ENCODE data around the gene CBX6.

Gene CBX6

DNA sequence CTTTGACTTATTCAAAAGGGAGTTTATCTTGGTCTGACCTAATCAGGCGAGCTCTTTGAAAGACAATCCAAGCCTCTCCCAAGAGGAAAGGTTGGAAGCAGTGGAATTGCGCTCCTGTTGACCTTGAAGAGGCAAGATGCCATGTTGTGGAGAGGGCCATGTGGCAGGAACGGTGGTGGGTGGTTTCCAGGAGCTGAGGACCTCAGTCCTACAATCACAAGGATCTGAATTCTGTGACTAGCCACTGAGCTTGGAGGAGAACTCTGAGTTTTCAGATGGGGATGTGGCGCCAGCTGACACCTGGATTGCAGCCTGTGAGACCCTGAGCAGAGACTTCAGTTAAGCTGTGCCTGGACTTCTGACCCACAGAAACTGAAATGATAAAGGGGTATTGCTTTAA lies 6.0 kb upstream of the CBX6 start:
- TF ChIP-seq SIN3A (IDR thresholded peaks at IDR 0.05; ENCODE audit: borderline replicate concordance, insufficient read depth, low read length) (no peak), POLR2AphosphoS5 (IDR thresholded peaks at IDR 0.05; ENCODE audit: low read depth, low read length) (no peak), TAF1 (IDR thresholded peaks at IDR 0.05; ENCODE audit: borderline replicate concordance, insufficient read depth, low read length) (no peak), FOXP2 (optimal IDR thresholded peaks at IDR 0.05; ENCODE audit: borderline replicate concordance, extremely low read depth, extremely low read length, insufficient read depth) (no peak)
- TF ChIP-seq, protein P1, sequence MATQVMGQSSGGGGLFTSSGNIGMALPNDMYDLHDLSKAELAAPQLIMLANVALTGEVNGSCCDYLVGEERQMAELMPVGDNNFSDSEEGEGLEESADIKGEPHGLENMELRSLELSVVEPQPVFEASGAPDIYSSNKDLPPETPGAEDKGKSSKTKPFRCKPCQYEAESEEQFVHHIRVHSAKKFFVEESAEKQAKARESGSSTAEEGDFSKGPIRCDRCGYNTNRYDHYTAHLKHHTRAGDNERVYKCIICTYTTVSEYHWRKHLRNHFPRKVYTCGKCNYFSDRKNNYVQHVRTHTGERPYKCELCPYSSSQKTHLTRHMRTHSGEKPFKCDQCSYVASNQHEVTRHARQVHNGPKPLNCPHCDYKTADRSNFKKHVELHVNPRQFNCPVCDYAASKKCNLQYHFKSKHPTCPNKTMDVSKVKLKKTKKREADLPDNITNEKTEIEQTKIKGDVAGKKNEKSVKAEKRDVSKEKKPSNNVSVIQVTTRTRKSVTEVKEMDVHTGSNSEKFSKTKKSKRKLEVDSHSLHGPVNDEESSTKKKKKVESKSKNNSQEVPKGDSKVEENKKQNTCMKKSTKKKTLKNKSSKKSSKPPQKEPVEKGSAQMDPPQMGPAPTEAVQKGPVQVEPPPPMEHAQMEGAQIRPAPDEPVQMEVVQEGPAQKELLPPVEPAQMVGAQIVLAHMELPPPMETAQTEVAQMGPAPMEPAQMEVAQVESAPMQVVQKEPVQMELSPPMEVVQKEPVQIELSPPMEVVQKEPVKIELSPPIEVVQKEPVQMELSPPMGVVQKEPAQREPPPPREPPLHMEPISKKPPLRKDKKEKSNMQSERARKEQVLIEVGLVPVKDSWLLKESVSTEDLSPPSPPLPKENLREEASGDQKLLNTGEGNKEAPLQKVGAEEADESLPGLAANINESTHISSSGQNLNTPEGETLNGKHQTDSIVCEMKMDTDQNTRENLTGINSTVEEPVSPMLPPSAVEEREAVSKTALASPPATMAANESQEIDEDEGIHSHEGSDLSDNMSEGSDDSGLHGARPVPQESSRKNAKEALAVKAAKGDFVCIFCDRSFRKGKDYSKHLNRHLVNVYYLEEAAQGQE (IDR thresholded peaks at IDR 0.05; ENCODE audit: insufficient read depth in 1 of 2, low read depth in 2 of 2, low read length in 2 of 2), result no peak

DNA sequence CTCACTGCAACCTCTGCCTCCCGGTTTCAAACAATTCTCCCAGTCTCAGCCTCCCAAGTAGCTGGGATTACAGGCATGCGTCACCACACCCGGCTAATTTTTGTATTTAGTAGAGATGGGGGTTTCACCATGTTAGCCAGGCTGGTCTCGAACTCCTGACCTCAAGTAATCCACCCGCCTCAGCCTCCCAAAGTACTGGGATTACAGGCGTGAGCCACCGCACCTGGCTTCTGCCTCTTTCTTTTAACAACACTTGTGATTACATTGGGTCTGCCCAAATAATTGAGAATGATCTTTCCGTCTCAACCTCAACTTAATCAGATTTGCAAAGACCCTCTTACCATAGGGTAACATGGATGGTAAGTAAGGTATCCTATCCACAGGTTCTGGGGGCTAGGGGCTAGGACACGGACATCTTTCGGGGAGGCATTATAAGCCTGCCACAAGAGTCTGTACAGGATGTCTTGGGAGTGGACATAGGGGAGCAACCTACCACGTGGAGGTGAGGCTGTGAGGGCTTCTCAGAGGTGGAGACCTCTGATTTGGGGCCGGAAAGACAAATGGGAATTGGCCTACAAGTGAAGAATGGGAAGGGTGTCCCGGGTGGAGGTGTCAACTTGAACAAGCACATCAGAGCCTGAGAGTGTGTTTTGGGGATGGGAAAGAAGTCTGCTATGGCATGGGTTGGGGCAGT lies 2.7 kb upstream of the CBX6 start:
- no peak for TF ChIP-seq TAF1 (IDR thresholded peaks at IDR 0.05; ENCODE audit: borderline replicate concordance, insufficient read depth, low read length)
- no peak for TF ChIP-seq POLR2AphosphoS5 (IDR thresholded peaks at IDR 0.05; ENCODE audit: low read depth, low read length)
- TF ChIP-seq, protein P1 (IDR thresholded peaks at IDR 0.05; ENCODE audit: insufficient read depth in 1 of 2, low read depth in 2 of 2, low read length in 2 of 2), result no peak
- no peak for TF ChIP-seq SIN3A (IDR thresholded peaks at IDR 0.05; ENCODE audit: borderline replicate concordance, insufficient read depth, low read length)

DNA sequence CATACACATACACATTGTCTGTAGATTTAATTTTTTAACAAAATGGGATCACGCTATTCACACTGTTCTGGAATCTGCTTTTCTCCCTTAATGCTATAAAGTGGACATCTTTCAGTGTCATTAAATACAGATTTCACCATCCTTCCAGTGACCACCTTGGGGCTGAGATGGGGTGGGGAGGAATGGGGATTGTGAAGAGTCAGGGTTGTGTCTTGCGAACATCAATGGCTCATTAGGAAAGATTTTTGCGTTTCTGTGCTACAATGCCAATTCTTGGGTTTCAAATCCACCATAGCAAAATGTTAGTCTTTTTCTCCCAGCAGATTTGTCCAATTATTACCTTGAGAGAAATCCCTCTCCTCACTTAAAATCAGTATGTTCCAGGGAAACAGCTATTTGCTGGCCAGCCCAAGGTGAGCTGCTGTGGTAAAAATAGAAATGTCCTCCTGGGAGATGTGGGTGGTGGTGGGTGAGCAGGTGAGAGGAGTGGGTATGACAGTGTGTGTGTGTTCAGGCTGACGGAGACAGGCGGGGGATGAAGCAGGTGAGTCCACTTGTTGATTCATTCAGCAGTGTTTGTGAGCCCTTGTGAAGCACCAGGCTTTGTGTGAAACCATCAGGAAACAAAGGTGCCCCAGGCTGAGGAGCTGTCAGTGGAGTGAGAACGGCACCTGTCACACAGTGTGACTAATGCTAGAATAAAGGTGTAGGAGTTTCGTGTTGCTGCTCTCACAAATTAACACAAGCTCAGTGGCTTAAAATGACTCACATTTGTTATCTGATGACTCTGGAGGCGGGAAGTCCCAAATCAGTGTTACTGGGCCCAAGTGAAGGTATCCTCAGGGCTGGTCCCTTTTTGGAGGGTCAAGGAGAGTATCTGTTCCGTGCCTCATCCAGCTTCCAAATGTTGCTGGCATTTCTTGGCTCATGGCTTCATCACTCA lies 1.7 kb upstream of the CBX6 start:
- TF ChIP-seq, protein P1 (IDR thresholded peaks at IDR 0.05; ENCODE audit: insufficient read depth in 1 of 2, low read depth in 2 of 2, low read length in 2 of 2), result no peak
- TF ChIP-seq FOXP2 (optimal IDR thresholded peaks at IDR 0.05; ENCODE audit: borderline replicate concordance, extremely low read depth, extremely low read length, insufficient read depth) (no peak), TAF1 (IDR thresholded peaks at IDR 0.05; ENCODE audit: borderline replicate concordance, insufficient read depth, low read length) (no peak), SIN3A (IDR thresholded peaks at IDR 0.05; ENCODE audit: borderline replicate concordance, insufficient read depth, low read length) (no peak), POLR2AphosphoS5 (IDR thresholded peaks at IDR 0.05; ENCODE audit: low read depth, low read length) (no peak)

DNA sequence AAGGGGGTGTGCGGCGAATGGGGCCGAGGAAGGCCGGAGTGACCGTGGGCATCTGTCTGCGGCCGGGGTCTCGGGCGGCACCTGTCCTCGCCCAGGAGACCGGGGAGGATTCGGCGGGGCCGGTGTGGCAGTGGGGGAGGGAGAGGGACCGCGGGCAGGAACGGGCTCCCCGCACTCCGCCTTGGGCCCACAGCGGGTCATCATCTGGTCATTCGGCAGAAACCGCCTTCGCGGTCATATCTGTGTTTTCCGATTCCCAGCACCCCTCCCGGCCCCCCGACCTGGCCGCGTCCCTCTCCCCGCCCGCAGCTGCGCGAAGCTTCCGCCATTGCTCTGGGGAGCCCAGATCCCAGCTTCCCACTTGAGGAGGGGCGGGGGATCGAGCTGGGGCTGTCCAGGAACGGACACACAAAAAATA lies 824 bp upstream of the CBX6 start:
- no peak for TF ChIP-seq SIN3A (IDR thresholded peaks at IDR 0.05; ENCODE audit: borderline replicate concordance, insufficient read depth, low read length)
- TF ChIP-seq FOXP2 (optimal IDR thresholded peaks at IDR 0.05; ENCODE audit: borderline replicate concordance, extremely low read depth, extremely low read length, insufficient read depth), result no peak
- no peak for TF ChIP-seq TAF1 (IDR thresholded peaks at IDR 0.05; ENCODE audit: borderline replicate concordance, insufficient read depth, low read length)
- TF ChIP-seq POLR2AphosphoS5 (IDR thresholded peaks at IDR 0.05; ENCODE audit: low read depth, low read length), result no peak

DNA sequence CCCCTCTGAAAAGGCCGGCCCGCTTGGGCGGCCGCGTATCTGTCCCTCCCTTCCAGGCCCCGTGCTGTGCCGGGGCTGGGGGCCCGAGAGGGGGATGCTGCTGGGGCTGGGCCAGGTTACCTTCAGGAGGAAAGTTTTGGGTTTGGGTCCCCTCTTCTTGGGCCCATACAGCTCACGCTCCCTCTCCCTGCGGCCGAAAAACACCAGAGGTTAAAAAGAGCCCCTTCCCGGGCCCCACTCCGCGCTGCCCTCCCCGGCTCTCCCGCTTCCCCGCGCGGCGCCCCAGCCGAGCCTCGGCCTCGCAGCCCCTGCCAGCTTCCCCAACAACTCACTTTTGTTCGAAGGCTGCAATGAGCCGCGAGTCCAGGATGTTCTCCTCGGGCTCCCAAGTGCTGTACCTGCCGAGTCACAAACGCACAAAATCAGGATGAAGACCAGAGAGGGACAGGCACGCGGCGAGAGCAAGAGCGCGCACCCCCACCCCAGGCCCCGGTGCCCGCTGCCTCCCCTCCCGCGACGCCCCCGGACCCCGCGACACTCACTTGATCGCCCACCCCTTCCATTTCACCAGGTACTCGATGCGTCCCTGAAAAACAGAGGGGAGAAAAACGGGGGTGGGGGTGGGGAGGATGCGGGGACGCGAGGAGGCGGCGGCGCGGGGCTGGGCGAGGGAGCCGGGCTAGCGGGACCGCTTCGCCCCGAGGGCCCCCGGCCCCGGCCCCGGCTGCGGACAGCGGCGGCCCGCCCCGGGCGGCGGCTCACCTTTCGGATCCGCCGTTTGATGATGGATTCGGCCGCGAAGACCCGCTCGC lies 450 bp downstream of the CBX6 start:
- no peak for TF ChIP-seq TAF1 (IDR thresholded peaks at IDR 0.05; ENCODE audit: borderline replicate concordance, insufficient read depth, low read length)
- TF ChIP-seq SIN3A (IDR thresholded peaks at IDR 0.05; ENCODE audit: borderline replicate concordance, insufficient read depth, low read length), result no peak
- TF ChIP-seq POLR2AphosphoS5 (IDR thresholded peaks at IDR 0.05; ENCODE audit: low read depth, low read length), result no peak
- no peak for TF ChIP-seq FOXP2 (optimal IDR thresholded peaks at IDR 0.05; ENCODE audit: borderline replicate concordance, extremely low read depth, extremely low read length, insufficient read depth)
- TF ChIP-seq, protein P1 (IDR thresholded peaks at IDR 0.05; ENCODE audit: insufficient read depth in 1 of 2, low read depth in 2 of 2, low read length in 2 of 2), result no peak

Data from PFSK-1 (cell line).